ENCODE measurements around the gene LCN6. TPM values are rescaled to one million over a fixed set of nuclear protein-coding genes. Genes with fewer than 3 reads are reported as not detected.

The LCN6 gene
- total RNA-seq, 1 donor from 2014 or later = not detected

DNA sequence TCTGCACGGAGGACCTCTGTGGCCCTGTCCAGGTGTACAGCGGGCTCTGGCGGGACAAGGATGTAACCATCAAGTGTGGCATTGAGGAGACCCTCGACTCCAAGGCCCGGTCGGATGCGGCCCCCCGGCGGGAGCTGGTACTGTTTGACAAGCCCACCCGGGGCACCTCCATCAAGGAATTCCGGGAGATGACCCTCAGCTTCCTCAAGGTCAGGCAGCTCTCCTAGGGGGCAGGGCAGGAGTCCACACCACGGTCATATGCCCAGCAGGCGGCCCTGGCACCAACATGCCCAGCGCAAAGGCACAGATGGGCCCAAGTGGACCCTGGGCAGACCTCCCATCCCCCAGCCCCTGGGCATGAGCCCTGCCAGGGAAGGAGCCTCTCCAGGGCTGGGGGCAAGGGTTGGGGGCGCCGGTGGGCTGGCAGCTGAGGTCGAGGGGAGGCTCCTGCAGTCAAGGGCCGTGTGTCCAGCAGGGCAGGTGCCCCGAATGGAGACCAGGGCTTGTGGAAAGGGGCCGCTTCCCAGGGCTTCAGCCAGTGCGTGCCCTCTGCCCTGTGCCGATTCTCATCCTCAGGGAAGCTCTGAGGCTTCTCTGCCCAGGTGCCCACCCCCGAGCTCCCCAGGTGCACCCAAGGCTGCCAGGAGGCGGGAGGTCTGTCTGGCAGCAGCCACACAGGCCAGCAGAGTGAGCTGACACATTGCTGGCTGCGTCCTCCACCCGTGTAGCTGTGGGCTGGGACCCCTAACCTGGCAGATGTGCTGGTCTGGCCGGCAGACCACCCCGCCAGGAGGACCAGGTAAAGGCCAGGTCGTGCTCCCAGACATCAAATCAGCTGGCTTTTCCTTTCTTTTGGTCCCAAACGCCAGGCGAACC is 26.0 kb downstream of the LCN6 start:
- Histone ChIP-seq H4K20me1 (ENCODE audit: insufficient read depth, low read length) (peaks cover 67% of the 10 kb centered on the region), H3K4me1 (ENCODE audit: insufficient read depth, low read length) (peaks cover 37% of the 10 kb centered on the region), H2AFZ (ENCODE audit: low read depth, low read length) (no peak overlapping the region), H3K9me3 (ENCODE audit: insufficient read depth, low read depth, low read length) (no peaks in the 10 kb centered on the region), H3K27me3 (ENCODE audit: insufficient read depth, low read length) (no peaks in the 10 kb centered on the region), H3K4me2 (ENCODE audit: low read length) (no peak overlapping the region), H3K79me2 (ENCODE audit: insufficient read depth, low read length) (peaks cover 39% of the 10 kb centered on the region), H3K27ac (ENCODE audit: low read depth, low read length) (no peak overlapping the region), H3K9ac (ENCODE audit: low read length) (no peak overlapping the region), H3K36me3 (ENCODE audit: insufficient read depth, low read length) (peaks cover 22% of the 10 kb centered on the region), H3K4me3 (ENCODE audit: insufficient read depth, low read depth, low read length) (no peak overlapping the region)
- Mint-ChIP-seq H3K4me1 (ENCODE audit: low read depth, unreplicated experiment) (peaks cover 15% of the 10 kb centered on the region), H3K9me3 (ENCODE audit: unreplicated experiment) (no peaks in the 10 kb centered on the region), H3K27ac (ENCODE audit: unreplicated experiment) (no peak overlapping the region), H3K27me3 (ENCODE audit: low read depth, unreplicated experiment) (no peaks in the 10 kb centered on the region), H3K4me3 (ENCODE audit: unreplicated experiment) (no peak overlapping the region), H3K36me3 (ENCODE audit: low read depth, unreplicated experiment) (peaks cover 8% of the 10 kb centered on the region)
- DNase-seq (ENCODE audit: low read depth) (no peak), FAIRE-seq (no peak)
- TF ChIP-seq, protein P1, sequence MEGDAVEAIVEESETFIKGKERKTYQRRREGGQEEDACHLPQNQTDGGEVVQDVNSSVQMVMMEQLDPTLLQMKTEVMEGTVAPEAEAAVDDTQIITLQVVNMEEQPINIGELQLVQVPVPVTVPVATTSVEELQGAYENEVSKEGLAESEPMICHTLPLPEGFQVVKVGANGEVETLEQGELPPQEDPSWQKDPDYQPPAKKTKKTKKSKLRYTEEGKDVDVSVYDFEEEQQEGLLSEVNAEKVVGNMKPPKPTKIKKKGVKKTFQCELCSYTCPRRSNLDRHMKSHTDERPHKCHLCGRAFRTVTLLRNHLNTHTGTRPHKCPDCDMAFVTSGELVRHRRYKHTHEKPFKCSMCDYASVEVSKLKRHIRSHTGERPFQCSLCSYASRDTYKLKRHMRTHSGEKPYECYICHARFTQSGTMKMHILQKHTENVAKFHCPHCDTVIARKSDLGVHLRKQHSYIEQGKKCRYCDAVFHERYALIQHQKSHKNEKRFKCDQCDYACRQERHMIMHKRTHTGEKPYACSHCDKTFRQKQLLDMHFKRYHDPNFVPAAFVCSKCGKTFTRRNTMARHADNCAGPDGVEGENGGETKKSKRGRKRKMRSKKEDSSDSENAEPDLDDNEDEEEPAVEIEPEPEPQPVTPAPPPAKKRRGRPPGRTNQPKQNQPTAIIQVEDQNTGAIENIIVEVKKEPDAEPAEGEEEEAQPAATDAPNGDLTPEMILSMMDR (IDR thresholded peaks at IDR 0.05; ENCODE audit: insufficient read depth, low read depth, low read length) = no peak
- TF ChIP-seq EZH2 (IDR thresholded peaks at IDR 0.05; ENCODE audit: insufficient read depth, low read length) = no peak

DNA sequence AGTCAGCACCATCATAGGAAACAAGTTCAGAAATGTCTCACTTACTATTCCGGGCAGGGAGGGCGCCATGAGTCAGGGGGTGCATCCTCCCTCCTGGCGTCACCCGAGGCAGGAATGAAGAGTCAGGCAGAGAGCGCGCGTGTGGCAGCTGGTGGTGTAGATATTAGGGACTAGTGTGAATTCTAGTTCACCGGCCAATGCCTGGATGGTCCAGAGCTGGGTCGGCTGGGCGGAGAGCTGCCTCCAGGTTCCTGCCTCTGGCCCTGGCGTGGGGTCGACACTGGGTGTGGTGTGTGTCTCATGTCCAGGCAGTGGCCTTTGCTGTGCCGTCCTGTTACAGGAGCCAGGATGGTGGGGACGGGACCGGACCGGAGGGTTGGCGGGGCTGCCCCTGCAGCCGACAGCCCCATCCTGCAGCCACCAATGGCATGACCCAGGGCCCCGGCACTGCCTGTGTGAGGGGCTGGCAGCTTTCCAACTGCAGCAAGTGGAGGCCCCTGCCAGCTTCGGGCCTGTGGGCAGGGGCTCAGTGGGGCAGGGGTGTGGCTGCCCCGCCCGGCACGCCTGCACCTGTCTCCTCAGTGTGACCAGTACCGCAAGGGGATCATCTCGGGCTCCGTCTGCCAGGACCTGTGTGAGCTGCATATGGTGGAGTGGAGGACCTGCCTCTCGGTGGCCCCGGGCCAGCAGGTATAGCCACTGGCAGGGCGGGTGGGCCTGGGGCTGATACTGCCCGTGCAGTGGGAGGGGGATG is 26.8 kb downstream of the LCN6 start:
- Histone ChIP-seq H3K9me3 (ENCODE audit: insufficient read depth, low read depth, low read length) (no peaks in the 10 kb centered on the region), H2AFZ (ENCODE audit: low read depth, low read length) (no peak overlapping the region), H3K27ac (ENCODE audit: low read depth, low read length) (peak overlapping the region; percentile 46), H3K27me3 (ENCODE audit: insufficient read depth, low read length) (no peaks in the 10 kb centered on the region), H3K79me2 (ENCODE audit: insufficient read depth, low read length) (peaks cover 31% of the 10 kb centered on the region), H3K4me1 (ENCODE audit: insufficient read depth, low read length) (peaks cover 32% of the 10 kb centered on the region), H3K4me3 (ENCODE audit: insufficient read depth, low read depth, low read length) (no peak overlapping the region), H3K36me3 (ENCODE audit: insufficient read depth, low read length) (peaks cover 21% of the 10 kb centered on the region), H3K4me2 (ENCODE audit: low read length) (peak overlapping the region; percentile 59), H4K20me1 (ENCODE audit: insufficient read depth, low read length) (peaks cover 59% of the 10 kb centered on the region), H3K9ac (ENCODE audit: low read length) (peak overlapping the region; percentile 17)
- Mint-ChIP-seq H3K36me3 (ENCODE audit: low read depth, unreplicated experiment) (peaks cover 8% of the 10 kb centered on the region), H3K4me1 (ENCODE audit: low read depth, unreplicated experiment) (peaks cover 13% of the 10 kb centered on the region), H3K27ac (ENCODE audit: unreplicated experiment) (peak overlapping the region; percentile 29), H3K4me3 (ENCODE audit: unreplicated experiment) (no peak overlapping the region), H3K27me3 (ENCODE audit: low read depth, unreplicated experiment) (no peaks in the 10 kb centered on the region), H3K9me3 (ENCODE audit: unreplicated experiment) (no peaks in the 10 kb centered on the region)
- TF ChIP-seq, protein P1 (IDR thresholded peaks at IDR 0.05; ENCODE audit: insufficient read depth, low read depth, low read length) = no peak
- TF ChIP-seq EZH2 (IDR thresholded peaks at IDR 0.05; ENCODE audit: insufficient read depth, low read length) = no peak
- DNase-seq (ENCODE audit: low read depth) = peak; percentile 80
- FAIRE-seq = no peak

Measured in astrocyte (in vitro differentiated cells and primary cell).